ENCODE results near the gene CUX1.
"Not testable (repeated sequence)": the region's sequence is repeated elsewhere in the genome, so short reads cannot be mapped to it uniquely, and the experiment has no call there.

CUX1 gene

GRCh38 chr7:102325106-102325505 lies 507.7 kb downstream of the CUX1 start:
- not testable (repeated sequence) for DNase-seq

- no peak for DNase-seq
These were observed 508.9 kb downstream of the CUX1 start for GRCh38 chr7:102326157-102326889.

GRCh38 chr7:102327183-102327582 lies 509.8 kb downstream of the CUX1 start:
- DNase-seq: not testable (repeated sequence)

- DNase-seq: not testable (repeated sequence)
These were observed 511.4 kb downstream of the CUX1 start for GRCh38 chr7:102328863-102329262.

- not testable (repeated sequence) for DNase-seq
These were observed 511.9 kb downstream of the CUX1 start for GRCh38 chr7:102329366-102329765.

GRCh38 chr7:102330666-102331460 lies 513.4 kb downstream of the CUX1 start:
- not testable (repeated sequence) for DNase-seq

All from effector CD4-positive, alpha-beta T cell (primary cell).